Inferior parietal cortex (tissue), 1 donor: ENCODE data around the gene ME2.
A peak's percentile ranks its signal among the peaks of the same experiment; 100 is the strongest.
"Not testable (repeated sequence)": the region's sequence is repeated elsewhere in the genome, so short reads cannot be mapped to it uniquely, and the experiment has no call there.

ENCODE experiments used
- DNase-seq: peaks from one replicate; pipeline ENCODE4 v3.0.0-alpha.2; 2016; ENCODE audit errors: extremely low spot score

Gene ME2

DNA sequence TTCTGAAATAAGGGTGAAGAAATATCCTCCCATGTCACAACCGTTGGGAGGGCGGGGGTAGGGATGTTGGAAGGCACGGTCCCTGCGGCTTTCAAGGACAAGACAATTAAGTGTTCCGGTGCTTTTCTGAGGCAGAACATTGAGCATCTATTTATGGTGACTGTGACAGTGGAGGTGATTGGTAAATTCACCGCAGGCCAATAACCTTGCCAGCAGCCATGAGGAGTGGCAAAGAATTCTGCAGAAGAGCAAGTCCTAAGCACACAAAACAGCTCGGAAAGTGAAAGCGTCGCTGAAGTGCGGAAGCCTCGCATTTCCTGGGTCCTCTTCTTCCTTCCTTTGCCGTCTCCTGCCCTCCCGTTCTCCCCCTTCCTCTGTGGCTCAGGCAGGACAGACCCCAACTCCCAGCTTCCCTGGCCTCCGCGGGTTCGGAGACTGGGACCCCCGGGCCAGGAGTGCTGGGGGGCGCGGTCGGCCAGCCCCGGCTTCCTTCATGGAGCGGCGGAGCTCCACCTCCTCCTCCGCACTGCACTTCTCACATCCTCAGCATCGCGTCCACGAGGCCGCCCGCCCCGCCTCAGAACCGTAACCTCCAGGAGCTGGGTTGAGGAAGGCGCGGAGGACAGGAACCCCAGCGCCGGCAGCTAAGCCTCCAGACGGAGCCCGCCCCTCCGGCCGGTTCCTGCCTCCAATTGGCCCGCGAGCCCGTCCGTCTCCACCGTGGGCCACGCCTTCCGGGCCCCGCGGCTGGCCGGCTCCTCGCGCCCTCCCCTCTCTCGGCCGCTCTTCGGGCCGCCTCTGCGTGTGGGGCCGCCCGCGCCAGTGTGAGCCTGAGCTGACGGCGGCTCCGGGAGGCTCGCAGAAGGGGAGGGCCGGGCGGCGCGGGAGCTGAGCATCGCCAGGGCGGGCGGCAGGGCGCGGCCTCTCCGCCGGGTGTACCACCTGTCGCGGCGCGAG is at the start of gene ME2:
Gene ME2, plus strand, starts transcription at position 774 of the 957 bp plus-strand sequence. CDS start 16,703 bp downstream, outside the sequence.
- DNase-seq, result peak; percentile 89

DNA sequence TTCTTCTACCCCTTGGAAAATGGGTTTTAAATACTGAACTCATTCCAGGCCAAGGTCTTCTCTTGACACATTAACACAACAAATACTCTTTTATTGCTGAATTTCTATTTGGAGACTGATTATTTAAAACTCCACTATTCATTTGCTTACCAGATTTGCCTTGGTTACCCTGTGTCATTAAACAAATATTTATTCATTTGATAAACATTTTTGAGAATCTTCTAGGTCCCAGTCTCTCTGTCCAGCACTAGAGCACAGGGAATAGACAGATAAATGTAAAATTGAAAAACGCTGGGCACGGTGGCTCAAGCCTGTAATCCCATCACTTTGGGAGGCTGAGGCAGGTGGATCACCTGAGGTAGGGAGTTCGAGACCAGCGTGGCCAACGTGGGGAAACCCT is 49.3 kb upstream of the ME2 start:
- no peak for DNase-seq

DNA sequence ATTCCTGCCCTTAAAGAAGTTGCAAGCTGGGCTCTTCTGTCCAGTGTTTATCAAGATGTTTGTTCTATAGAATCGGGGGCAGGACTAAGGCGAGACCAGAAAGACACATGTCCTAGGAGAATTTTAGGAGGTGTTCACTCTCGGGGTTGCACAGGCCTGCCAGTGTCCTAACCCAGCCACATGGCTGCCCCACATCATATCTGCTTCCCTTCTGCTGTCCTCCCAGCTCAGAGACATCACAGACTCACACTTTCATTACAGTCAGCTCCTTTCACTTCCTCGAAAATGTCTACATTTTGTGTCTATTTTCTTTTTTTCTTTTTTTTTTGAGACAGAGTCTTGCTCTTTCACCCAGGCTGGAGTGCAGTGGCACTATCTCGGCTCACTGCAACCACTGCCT is 48.4 kb upstream of the ME2 start:
- DNase-seq, result no peak

- DNase-seq, result no peak
Measured at GRCh38 chr18:50832754-50833153, 46.2 kb upstream of the ME2 start.

DNA sequence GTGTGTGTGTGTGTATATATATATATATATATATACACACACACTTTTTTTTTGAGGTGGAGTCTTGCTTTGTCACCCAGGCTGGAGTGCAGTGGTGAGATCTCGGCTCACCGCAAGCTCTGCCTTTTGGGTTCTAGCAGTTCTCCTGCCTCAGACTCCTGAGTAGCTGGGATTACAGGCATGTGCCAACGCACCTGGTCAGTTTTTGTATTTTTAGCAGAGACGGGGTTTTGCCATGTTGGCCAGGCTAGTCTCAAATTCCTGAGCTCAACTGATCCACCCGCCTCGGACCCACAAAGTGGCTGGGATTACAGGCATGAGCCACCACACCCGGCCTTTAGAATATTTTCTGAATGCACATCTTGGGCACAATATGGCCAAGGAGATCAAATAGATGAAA is 45.4 kb upstream of the ME2 start:
- not testable (repeated sequence) for DNase-seq

GRCh38 chr18:50836521-50836957 is 42.4 kb upstream of the ME2 start:
- DNase-seq, result no peak

DNA sequence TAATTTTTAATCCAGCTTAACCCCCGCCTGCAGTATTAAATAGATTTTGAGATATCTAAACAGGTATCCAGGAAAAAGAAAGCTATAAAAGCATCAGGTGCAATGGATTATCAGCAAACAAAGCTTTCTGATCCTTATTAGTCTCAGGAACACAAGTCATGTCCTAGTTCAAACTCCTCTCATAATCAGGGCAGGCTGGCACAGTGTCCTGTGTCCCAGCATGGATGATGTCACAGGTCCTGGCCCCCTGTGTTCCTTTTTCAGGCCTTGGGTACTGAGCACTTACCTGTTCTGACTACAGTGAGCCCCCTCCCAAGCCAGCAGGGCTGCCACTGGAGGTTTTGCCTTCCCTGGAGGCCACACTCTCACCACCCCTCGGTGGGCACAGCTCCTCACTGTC is 39.6 kb upstream of the ME2 start:
- no peak for DNase-seq

GRCh38 chr18:50839996-50840395 is 38.9 kb upstream of the ME2 start:
- no peak for DNase-seq

GRCh38 chr18:50842846-50843245 is 36.1 kb upstream of the ME2 start:
- DNase-seq, result no peak

GRCh38 chr18:50844554-50844953 is 34.4 kb upstream of the ME2 start:
- no peak for DNase-seq

DNA sequence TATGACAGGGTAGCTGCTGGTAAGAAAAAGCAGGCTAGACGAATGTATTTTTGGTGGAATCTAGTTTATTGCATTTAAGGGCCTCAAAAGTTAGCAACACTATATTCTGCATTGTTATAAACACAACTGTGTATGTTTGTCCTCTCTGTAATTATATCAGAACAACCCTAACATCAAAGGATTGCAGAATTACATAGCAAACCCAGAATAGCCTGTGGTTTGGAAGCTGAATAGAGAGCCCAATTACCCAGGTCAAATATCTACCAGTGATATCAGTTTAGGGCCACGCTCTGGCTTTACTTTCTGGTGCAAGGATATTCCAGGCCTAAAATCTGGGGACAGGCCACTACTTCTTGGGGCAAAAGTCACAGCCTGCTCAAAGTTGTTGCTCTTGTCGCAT is 34.0 kb upstream of the ME2 start:
- DNase-seq, result no peak

GRCh38 chr18:50847192-50847591 is 31.7 kb upstream of the ME2 start:
- peak; percentile 30 for DNase-seq

GRCh38 chr18:50848061-50848551 is 30.8 kb upstream of the ME2 start:
- DNase-seq, result no peak

DNA sequence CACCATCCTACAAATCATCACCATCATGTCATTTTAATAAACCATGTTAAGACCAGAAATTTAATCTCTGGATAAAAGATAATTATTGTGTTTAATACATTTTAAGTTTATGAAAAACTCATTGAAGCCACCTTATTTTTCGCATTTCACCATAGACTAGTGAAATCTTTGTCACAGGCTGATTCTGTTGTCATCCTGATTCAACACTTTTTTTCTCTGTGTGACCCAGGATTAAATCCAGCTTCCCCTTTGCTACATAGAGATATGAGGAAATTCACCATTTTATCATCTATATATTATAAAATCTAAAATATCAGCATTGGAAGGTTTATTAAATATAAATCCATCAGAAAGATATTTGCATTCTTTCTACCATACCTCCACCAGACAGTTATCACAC is 29.9 kb upstream of the ME2 start:
- no peak for DNase-seq

DNA sequence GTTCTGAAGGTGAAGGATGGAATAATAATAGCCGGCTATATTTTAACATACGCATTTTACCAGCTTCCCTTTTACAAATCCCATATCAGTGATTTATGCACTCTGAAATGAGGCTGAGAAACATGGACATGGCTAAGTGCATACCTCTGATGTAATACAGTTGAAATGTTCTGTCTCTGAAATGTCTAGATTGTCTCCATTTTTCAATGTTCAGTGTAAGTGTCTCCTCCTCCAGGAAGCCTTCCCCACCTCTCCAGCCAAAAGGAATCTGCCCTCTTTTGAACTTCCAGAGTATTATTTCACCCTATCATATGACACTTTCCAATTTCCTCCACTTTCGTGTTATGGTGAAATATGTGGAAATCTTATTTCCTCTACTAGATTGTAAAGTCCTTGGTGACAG is 29.5 kb upstream of the ME2 start:
- DNase-seq, result no peak

- no peak for DNase-seq
Measured at GRCh38 chr18:50850307-50851065, 28.4 kb upstream of the ME2 start.

DNA sequence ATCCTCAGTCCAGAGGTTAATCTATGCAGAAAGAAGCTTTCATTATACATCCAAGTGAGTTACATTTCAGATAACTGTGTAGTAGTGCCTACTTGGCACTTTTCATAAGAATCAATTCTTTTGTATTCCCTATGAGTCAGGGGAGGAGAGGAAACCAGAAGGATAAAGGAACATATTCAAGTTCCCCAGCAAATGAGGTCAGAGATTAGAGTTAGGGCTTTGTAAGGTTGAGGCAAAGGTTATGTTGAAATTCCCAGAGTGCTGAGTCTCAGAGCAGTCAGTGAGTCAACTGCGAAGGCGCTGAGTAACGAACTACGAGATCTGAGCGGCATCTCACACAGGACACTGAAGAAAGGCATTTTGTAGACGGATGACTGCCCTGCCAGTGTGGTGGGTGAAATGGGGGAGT is 25.1 kb upstream of the ME2 start:
- no peak for DNase-seq

DNA sequence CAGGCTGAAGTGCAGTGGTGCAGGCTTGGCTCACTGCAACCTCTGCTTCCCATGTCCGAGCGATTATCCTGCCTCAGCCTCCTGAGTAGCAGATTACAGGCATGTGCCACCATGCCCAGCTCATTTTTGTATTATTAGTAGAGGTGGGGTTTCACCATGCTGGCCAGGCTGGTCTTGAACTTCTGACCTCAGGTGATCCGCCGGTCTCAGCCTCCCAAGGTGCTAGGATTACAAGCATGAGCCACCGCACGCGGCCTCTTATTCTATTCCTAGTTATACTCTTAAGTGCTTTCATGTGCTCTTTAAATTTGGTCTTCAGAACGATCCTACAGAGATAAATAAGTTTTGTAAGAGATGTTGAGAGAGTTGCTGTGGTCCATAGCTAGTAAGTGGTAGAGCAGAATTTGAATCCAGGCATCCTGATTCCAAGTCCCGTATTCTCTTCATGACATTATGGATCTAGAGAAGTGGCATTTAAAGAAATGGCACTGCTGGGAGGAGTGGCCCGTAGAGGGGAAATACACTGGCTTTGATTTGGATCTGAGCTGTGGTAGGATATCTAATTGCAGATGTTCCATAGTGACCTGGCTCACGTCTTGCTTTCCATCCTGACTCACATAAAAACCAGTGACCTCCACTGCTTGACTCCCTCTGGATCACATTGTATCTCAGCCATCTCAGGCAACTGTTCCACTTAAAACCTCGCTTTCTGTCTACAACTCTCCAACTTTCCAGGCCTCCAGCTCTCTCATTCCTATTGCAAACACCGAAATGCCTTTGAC is 22.8 kb upstream of the ME2 start:
- no peak for DNase-seq

- not testable (repeated sequence) for DNase-seq
Measured at GRCh38 chr18:50857166-50857565, 21.8 kb upstream of the ME2 start.

GRCh38 chr18:50857694-50858093 is 21.2 kb upstream of the ME2 start:
- no peak for DNase-seq

DNA sequence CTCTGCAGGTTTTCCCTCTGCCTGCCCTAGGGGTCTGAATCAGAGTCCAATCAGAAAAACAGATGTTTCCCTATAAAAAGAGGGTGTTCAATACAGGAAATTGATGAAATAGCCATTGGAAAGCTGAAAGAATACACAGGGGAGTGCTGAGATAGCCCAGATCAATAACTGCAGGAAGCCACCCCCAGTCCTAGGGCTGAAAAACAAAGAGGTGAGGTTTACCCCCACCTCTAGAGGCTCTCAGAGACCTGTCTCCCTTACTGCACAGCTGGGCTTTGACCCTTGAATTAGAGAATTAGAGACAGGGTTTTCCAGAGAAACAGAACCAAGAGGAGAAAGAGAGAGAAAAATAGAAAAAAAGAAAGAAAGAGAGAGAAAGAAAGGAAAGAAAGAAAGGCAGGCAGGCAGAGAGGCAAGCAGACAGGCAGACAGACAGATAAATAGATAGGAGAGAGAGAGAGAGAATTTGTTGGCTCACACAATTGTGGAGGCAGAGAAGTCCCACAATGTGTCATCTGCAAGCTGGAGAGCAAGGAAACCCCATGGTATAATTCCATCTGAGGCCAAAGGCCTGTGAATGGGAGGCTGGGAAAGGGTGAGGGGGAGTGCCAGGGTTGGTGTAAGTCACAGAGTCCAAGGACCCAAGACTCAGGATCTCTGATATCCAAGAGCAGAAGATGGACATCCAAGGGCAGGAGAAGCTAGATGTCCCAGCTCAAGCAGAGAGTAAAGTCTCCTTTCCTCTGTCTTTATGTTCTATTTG is 18.9 kb upstream of the ME2 start:
- no peak for DNase-seq
